Bronchial epithelial cell (primary cell): Measurements from ENCODE around the gene ETV7. TPM values are rescaled to one million over a fixed set of nuclear protein-coding genes. Genes with fewer than 3 reads are reported as not detected.
A peak's percentile ranks its signal among the peaks of the same experiment; 100 is the strongest.

Experiments
- DNase-seq: peaks from one replicate; pipeline ENCODE4 v3.0.0-alpha.2; 2010; ENCODE audit warnings: low read depth
- FAIRE-seq: peaks from 2 replicates; lab custom pipeline; 2011; peaks lifted over from hg19 to GRCh38; lab: Jason Lieb, UNC
- H3K27me3 ChIP-seq: 2 replicates; pipeline ENCODE4 v1.5.1; 2011; ENCODE audit warnings: low read length; ENCODE audit not compliant: control insufficient read depth, insufficient read depth
- H3K36me3 ChIP-seq: 2 replicates; pipeline ENCODE4 v1.5.1; 2011; ENCODE audit warnings: low read length; ENCODE audit not compliant: control insufficient read depth, insufficient read depth
- H3K4me3 ChIP-seq: 2 replicates; pipeline ENCODE4 v1.5.1; 2011; ENCODE audit warnings: mild to moderate bottlenecking, low read depth, low read length, control low read depth
- CTCF ChIP-seq: IDR thresholded peaks from 2 replicates; pipeline ENCODE4 v1.5.1; 2011; ENCODE audit warnings: mild to moderate bottlenecking, moderate library complexity, low read length, control low read depth, inconsistent platforms; ENCODE audit not compliant: insufficient read depth, severe bottlenecking
- total RNA-seq: library from RNA; depleted of rRNA; stranded (reverse); fragments of >200 nt; gene quantifications from 2 replicates; pipeline ENCODE4 v1.2.1, GENCODE V29; 2014

ETV7 gene
- total RNA-seq, 1 donor from 2014 or later: not detected

GRCh38 chr6:36326356-36326995 lies 61.0 kb downstream of the ETV7 start:
- no peak for TF ChIP-seq CTCF
- no peaks in the 10 kb centered on the region for H3K36me3 ChIP-seq
- H3K4me3 ChIP-seq: no peak overlapping the region
- DNase-seq (no peak), FAIRE-seq (no peak)
- H3K27me3 ChIP-seq: peaks cover 11% of the 10 kb centered on the region

GRCh38 chr6:36324715-36325114 lies 62.8 kb downstream of the ETV7 start:
- DNase-seq (no peak), FAIRE-seq (no peak)
- Histone ChIP-seq H3K27me3 (peaks cover 9% of the 10 kb centered on the region), H3K4me3 (no peak overlapping the region), H3K36me3 (no peaks in the 10 kb centered on the region)
- TF ChIP-seq CTCF: no peak

GRCh38 chr6:36324191-36324590 lies 63.3 kb downstream of the ETV7 start:
- no peak for DNase-seq
- no peak for TF ChIP-seq CTCF
- H3K36me3 ChIP-seq: no peaks in the 10 kb centered on the region
- H3K4me3 ChIP-seq: no peak overlapping the region
- H3K27me3 ChIP-seq: peaks cover 9% of the 10 kb centered on the region
- FAIRE-seq: no peak

GRCh38 chr6:36323062-36323461 lies 64.4 kb downstream of the ETV7 start:
- H3K4me3 ChIP-seq: no peak overlapping the region
- no peaks in the 10 kb centered on the region for H3K36me3 ChIP-seq
- no peak for TF ChIP-seq CTCF
- FAIRE-seq (no peak), DNase-seq (no peak)
- H3K27me3 ChIP-seq: peaks cover 4% of the 10 kb centered on the region

- H3K36me3 ChIP-seq: no peaks in the 10 kb centered on the region
- peaks cover 4% of the 10 kb centered on the region for H3K27me3 ChIP-seq
- H3K4me3 ChIP-seq: no peak overlapping the region
- FAIRE-seq: no peak
- TF ChIP-seq CTCF: no peak
- no peak for DNase-seq
Measured at GRCh38 chr6:36322591-36322990, 64.9 kb downstream of the ETV7 start.

- peak; percentile 15 for TF ChIP-seq CTCF
- FAIRE-seq: no peak
- H3K36me3 ChIP-seq: no peaks in the 10 kb centered on the region
- no peaks in the 10 kb centered on the region for H3K27me3 ChIP-seq
- peak; percentile 20 for DNase-seq
- no peak overlapping the region for H3K4me3 ChIP-seq
Measured at GRCh38 chr6:36320475-36320874, 67.0 kb downstream of the ETV7 start.
